ENCODE data around the gene NONO. TPM values are rescaled to one million over a fixed set of nuclear protein-coding genes. Genes with fewer than 3 reads are reported as not detected.
A peak's percentile ranks its signal among the peaks of the same experiment; 100 is the strongest.

Gene NONO
- polyA plus RNA-seq, 2 of the 4 experiments (the other 2 are of a cell fraction), result 362 to 405 TPM

- ATAC-seq (peak; percentile 71 to 81), DNase-seq (ENCODE audit: low read depth in 1 of 2, low spot score in 1 of 2) (peak; percentile 35 to 71), FAIRE-seq (no peak)
- Histone ChIP-seq H3K4me1 (peaks cover 20% of the 10 kb centered on the region), H3K9me3 (no peaks in the 10 kb centered on the region), H3K4me2 (peak overlapping the region; percentile 55), H3K4me3 (peak overlapping the region; percentile 58), H3K27ac (peak overlapping the region; percentile 82 to 97)
- ChIA-PET POLR2A (interaction anchor here (0.6 to 1.9 kb wide), 15 partner anchors 10 to 899 kb away, joined by 3 to 47 read pairs (median 4); partner anchors contain the start of genes ITGB1BP2, MED12, PIN4 and TAF1), CTCF (interaction anchor here (0.6 to 1.4 kb wide), 7 partner anchors 10 to 371 kb away, joined by 3 to 5 read pairs (median 4); partner anchors contain the start of gene ITGB1BP2)
- TF ChIP-seq ZSCAN20 (CRISPR knock-in tag; IDR thresholded peaks at IDR 0.05), result no peak
- no peak for TF ChIP-seq MAFK (IDR thresholded peaks at IDR 0.05; ENCODE audit: partially characterized antibody)
- TF ChIP-seq HDAC2 (IDR thresholded peaks at IDR 0.05), result no peak
- TF ChIP-seq HOXB13 (CRISPR knock-in tag; IDR thresholded peaks at IDR 0.05; ENCODE audit: low read depth), result no peak
- TF ChIP-seq POLR2A (IDR thresholded peaks at IDR 0.05; ENCODE audit: low read length), result peak; percentile 25; the same call in 1 of the 2 replicates
- TF ChIP-seq, protein P1, sequence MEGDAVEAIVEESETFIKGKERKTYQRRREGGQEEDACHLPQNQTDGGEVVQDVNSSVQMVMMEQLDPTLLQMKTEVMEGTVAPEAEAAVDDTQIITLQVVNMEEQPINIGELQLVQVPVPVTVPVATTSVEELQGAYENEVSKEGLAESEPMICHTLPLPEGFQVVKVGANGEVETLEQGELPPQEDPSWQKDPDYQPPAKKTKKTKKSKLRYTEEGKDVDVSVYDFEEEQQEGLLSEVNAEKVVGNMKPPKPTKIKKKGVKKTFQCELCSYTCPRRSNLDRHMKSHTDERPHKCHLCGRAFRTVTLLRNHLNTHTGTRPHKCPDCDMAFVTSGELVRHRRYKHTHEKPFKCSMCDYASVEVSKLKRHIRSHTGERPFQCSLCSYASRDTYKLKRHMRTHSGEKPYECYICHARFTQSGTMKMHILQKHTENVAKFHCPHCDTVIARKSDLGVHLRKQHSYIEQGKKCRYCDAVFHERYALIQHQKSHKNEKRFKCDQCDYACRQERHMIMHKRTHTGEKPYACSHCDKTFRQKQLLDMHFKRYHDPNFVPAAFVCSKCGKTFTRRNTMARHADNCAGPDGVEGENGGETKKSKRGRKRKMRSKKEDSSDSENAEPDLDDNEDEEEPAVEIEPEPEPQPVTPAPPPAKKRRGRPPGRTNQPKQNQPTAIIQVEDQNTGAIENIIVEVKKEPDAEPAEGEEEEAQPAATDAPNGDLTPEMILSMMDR (IDR thresholded peaks at IDR 0.05), result no peak
- TF ChIP-seq HOXB5 (CRISPR knock-in tag; IDR thresholded peaks at IDR 0.05), result no peak
- no peak for TF ChIP-seq KDM5A (IDR thresholded peaks at IDR 0.05)
- TF ChIP-seq NFE2L2 (conservative IDR thresholded peaks at IDR 0.05; ENCODE audit: low read length), result no peak
- no peak for TF ChIP-seq ESRRA (IDR thresholded peaks at IDR 0.05; ENCODE audit: borderline replicate concordance, low read length)
- no peak for TF ChIP-seq HMGXB4 (CRISPR knock-in tag; IDR thresholded peaks at IDR 0.05; ENCODE audit: borderline replicate concordance)
- no peak for TF ChIP-seq FOSL2 (IDR thresholded peaks at IDR 0.05)
- 0 out of 2 replicates have a peak, but pooled peaks have one; percentile 8 for TF ChIP-seq FOSL2 (CRISPR knock-in tag; IDR thresholded peaks at IDR 0.05)
- TF ChIP-seq, protein P2, sequence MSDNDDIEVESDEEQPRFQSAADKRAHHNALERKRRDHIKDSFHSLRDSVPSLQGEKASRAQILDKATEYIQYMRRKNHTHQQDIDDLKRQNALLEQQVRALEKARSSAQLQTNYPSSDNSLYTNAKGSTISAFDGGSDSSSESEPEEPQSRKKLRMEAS (IDR thresholded peaks at IDR 0.05), result no peak
- 29% methylated on average over 15 of the region's 16 CpGs for WGBS (ENCODE audit: missing lambda C conversion rate)
Measured at GRCh38 chrX:71282514-71283402, 677 bp upstream of the NONO start.

DNA sequence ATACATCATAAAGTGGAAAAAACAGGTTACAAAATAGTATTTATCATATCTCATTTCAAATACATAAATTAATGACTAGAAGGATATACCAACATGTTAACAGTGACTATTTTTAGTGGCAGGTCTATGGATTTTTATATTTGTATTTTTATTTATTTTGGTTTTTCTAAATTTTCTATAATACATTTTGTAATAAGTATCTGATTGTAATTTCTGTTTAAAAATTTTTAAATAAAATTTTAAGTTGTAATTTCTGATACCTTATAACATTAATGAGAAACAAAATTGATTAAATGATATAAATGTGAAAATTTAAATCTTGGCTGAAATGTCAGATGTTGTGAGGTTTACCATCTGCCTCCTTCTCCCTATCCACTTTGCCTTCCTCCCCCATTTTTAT, 2.5 kb downstream of the NONO start:
- TF ChIP-seq NR3C1 (IDR thresholded peaks at IDR 0.05) (no peak), EHMT2 (IDR thresholded peaks at IDR 0.05; ENCODE audit: low read depth) (no peak)
- no peak for FAIRE-seq

DNA sequence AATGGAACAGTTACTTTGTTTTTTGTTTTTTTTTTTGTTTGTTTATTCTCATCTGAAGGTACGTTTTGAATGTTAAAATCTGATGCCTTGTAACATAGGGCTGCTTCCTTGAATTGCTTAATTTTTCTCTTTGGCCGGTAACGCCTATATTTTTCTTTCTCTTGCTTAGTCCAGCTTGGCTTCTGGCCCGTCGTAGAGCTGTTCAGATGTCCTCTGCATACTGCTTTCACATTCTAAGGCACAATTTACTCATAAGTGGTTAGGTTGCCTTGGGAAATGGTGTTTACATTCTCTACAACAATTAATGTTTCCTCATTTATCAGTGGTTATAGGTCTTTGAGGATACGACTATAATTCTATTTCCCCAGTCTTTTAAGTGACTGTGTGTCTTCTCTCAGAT, 7.9 kb downstream of the NONO start:
- peak; percentile 86 for FAIRE-seq
- TF ChIP-seq FOSB (CRISPR knock-in tag; IDR thresholded peaks at IDR 0.05) (no peak), GATA3 (IDR thresholded peaks at IDR 0.05; ENCODE audit: borderline replicate concordance) (no peak), REST (IDR thresholded peaks at IDR 0.05) (no peak), ESRRA (IDR thresholded peaks at IDR 0.05; ENCODE audit: borderline replicate concordance, low read length) (no peak), SMC3 (IDR thresholded peaks at IDR 0.05) (no peak), CBX2 (IDR thresholded peaks at IDR 0.05; ENCODE audit: borderline replicate concordance, low read depth) (no peak), SREBF2 (IDR thresholded peaks at IDR 0.05) (no peak)
- TF ChIP-seq, protein P1 (IDR thresholded peaks at IDR 0.05), result no peak
- TF ChIP-seq, protein P3, sequence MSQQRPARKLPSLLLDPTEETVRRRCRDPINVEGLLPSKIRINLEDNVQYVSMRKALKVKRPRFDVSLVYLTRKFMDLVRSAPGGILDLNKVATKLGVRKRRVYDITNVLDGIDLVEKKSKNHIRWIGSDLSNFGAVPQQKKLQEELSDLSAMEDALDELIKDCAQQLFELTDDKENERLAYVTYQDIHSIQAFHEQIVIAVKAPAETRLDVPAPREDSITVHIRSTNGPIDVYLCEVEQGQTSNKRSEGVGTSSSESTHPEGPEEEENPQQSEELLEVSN (IDR thresholded peaks at IDR 0.05; ENCODE audit: borderline replicate concordance, low read depth), result no peak

More for the DNA sequence above, 2.5 kb downstream of the NONO start:
- ChIA-PET CTCF (interaction anchor here (0.6 kb wide), 1 partner anchor 297 kb away, joined by 3 read pairs; no protein-coding TSS in a partner anchor), POLR2A (no interaction called here)
- no peak for ATAC-seq
- no peaks in the 10 kb centered on the region for H3K9me3 ChIP-seq
- peak overlapping the region; percentile 58 for H3K4me3 ChIP-seq
- no peak overlapping the region for H3K27ac ChIP-seq
- H3K4me1 ChIP-seq, result peaks cover 26% of the 10 kb centered on the region
- H3K4me2 ChIP-seq, result peak overlapping the region; percentile 95
- no peak for DNase-seq (ENCODE audit: low read depth in 1 of 2, low spot score in 1 of 2)

More for the DNA sequence above, 7.9 kb downstream of the NONO start:
- ChIA-PET POLR2A (no interaction called here), CTCF (no interaction called here)
- WGBS (ENCODE audit: missing lambda C conversion rate), result 91% methylated on average over 6 of the region's 6 CpGs
- Histone ChIP-seq H3K27ac (no peak overlapping the region), H3K4me1 (peaks cover 18% of the 10 kb centered on the region), H3K9me3 (no peaks in the 10 kb centered on the region), H3K4me3 (no peak overlapping the region), H3K4me2 (no peak overlapping the region)
- ATAC-seq (no peak), DNase-seq (ENCODE audit: low read depth in 1 of 2, low spot score in 1 of 2) (no peak)
